Activated effector memory CD4-positive, alpha-beta T cell treated with anti-CD3 and anti-CD28 coated beads, Interleukin-2, amount 50 U/mL, for 16 hours (primary cell): ENCODE data around the gene TTC22.

Experiments used
- DNase-seq: peaks from one replicate; pipeline ENCODE4 v3.0.0-alpha.2; 2020

The TTC22 gene

DNA sequence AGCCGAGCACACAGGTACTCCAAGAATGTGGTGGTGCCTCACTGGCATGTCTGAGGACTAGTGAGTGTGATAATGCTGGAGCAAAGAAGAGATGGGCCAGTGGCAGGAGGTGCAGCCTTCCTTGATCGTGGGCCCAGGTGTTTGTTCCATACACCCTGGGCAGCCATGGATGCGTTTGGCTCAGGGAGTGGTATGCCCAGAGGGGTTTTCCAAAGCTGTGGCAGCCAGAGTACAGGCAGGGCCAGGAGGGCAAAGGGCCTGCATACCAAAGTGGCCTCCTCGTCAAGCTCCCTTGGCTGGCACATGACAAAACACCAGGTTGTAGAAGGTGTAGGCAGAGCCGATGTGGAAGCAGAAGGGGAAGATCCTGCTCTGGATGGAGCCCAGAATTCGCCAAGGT, 55.8 kb downstream of the TTC22 start:
- no peak for DNase-seq

DNA sequence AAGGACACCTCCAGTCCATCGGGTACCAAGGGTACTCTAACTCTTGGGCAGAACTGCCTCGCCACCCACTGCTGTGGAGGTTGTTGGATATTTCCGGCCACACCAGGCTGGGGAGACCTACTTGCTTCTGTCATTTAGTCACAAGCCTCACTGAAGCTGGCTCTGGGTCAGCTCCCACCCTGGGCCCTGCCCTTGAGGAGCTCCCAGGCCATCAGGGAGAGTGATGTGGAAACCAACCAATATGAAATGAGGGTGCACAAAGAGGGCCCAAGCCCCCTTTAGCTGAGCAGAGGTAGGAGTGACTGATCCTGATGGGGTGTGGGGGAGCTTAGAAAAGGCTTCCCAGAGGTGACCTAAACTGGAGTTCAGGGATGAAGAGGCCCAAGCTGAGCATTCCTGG, 56.4 kb downstream of the TTC22 start:
- no peak for DNase-seq

DNA sequence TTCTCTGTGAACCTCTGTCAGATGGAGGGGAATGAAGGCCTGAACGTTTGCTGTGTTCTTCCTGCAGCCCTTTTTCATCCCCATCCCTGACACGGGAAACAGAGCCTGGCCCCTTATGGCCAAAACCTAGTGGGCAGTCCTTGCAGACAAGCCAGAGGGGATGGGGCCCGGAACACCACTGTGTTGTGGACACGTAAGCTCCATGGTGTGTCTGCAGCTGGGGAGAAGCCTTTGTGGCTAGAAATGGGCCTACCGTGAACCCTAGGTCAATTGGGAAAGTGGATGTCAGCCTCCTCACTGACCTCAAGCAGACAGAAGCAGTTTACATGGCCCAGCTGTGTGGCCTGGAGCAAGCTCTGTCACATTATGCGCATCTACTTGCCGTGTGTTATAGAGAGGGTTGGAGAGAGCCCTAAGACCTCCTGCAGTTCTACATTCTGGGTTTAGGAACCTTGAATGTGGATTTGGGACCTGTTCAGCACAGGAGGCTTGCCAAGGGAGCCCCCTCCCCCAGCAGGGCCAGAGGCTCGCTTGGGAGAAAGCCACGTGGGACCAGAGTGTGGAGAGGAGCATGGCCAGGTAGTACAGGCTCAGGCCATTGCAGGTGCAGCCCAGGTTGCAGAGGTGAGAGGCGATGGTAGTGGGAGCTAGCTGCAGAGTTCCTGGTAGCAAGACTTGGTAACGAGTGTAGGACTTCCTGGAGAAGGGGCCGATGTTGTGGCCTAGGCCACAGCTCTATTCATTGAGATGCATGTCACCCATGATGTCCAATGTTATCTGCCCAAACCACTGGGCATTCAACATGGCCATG, 57.5 kb downstream of the TTC22 start:
- no peak for DNase-seq

DNA sequence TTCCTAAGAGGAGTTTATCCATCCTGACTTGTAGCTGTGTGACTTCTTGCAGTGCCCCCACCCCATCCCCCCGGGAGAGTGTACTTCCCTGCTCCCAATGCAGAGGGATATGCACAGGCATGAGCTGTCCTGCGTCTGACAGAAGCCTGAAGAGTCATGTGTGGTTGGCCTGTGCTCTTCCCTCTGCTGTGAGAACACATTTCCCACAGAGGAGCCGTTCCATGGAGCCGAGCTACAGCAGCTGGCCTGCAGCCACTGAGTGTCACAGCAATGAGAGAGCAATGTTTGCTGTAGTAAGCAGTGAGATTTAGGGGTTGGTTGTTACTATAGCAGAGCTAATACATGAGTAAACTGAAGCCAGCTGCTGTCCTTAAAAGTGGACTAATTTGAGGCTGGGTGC, 58.8 kb downstream of the TTC22 start:
- DNase-seq = no peak

DNA sequence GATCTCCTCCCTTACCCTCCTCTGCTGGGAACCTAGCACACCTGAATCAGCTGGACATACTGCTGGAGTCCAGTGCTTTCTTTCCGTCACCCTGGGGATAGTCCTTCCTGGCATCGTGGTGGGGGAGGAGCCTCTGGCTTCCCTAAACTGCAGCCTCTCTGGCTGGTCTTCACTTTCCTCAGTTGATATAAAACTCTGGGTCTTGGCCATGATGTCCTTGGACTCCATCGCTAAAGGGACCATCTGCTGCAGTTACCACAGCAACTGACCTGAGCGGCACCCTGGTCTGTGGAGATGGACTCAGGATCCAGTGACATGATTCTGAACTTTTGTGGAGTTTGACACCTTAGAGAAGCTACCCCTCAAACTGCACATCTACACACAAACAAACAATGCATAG, 59.6 kb downstream of the TTC22 start:
- no peak for DNase-seq

DNA sequence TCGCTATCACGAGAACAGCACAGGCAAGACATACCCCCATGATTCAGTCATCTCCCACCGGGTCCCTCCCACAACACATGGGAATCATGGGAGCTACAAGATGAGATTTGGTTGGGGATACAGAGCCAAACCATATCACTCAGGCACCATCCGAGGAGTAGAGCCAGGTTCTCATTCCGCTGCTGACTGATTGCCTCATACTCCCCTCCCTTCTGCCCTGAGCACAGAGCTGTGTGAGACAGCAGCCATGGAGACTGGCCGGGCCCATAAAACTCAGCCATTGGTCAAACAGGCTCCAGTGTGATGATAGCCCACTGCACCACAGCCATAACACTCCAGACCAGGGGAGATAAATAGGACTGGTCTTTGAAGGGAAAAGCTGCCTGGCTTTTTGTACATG, 62.9 kb downstream of the TTC22 start:
- DNase-seq = no peak

DNA sequence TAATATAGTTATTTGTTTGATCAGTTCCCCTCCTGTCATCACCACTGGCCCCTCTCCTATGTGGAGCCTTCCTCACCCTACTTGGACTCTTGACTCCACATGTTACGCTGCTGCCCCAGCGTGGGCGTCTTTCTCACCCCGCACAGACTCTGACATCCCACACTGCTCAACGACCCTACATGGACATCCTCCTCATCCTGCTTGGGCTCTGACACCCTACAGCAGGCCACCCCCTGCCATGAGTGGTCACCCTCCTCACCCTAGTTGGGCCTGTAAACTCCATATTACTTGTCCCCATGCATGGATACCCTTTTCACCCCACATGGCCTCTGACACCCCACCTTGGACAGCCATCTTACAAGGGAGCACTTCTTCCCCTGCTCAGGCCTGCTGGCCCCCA, 64.4 kb downstream of the TTC22 start:
- DNase-seq = no peak
